DMS 273 (cell line): ENCODE measurements around the gene POC1B.

ENCODE experiments used
- DNase-seq: peaks from one replicate; lab custom pipeline; 2025; ENCODE audit not compliant: unreplicated experiment; lab: John Stamatoyannopoulos, UW

The POC1B gene

GRCh38 chr12:89539426-89540223, 13.8 kb upstream of the POC1B start:
- DNase-seq, result no peak

- no peak for DNase-seq
Observed at GRCh38 chr12:89538897-89539296, 13.1 kb upstream of the POC1B start.

GRCh38 chr12:89537389-89537788, 11.5 kb upstream of the POC1B start:
- no peak for DNase-seq

GRCh38 chr12:89529738-89530137, 3.9 kb upstream of the POC1B start:
- DNase-seq, result peak; percentile 47

- no peak for DNase-seq
Observed at GRCh38 chr12:89528434-89528833, 2.6 kb upstream of the POC1B start.

- DNase-seq, result peak; percentile 53
Observed at GRCh38 chr12:89525305-89525823, 483 bp downstream of the POC1B start.

GRCh38 chr12:89524541-89525304, 1.1 kb downstream of the POC1B start, which contains the start of gene GALNT4:
Gene GALNT4, minus strand, starts transcription at chr12:89524796. Its CDS starts 247 bp downstream, at chr12:89524549.
- peak; percentile 82 for DNase-seq

- DNase-seq, result no peak
Observed at GRCh38 chr12:89523843-89524540, 1.9 kb downstream of the POC1B start.

GRCh38 chr12:89523393-89523792, 2.5 kb downstream of the POC1B start:
- no peak for DNase-seq

GRCh38 chr12:89521364-89522223, 4.3 kb downstream of the POC1B start:
- DNase-seq, result no peak

GRCh38 chr12:89517720-89518119, 8.1 kb downstream of the POC1B start:
- no peak for DNase-seq

GRCh38 chr12:89516633-89517032, 9.2 kb downstream of the POC1B start:
- DNase-seq, result no peak

GRCh38 chr12:89514751-89515150, 11.1 kb downstream of the POC1B start:
- DNase-seq, result no peak

GRCh38 chr12:89513544-89513943, 12.3 kb downstream of the POC1B start:
- DNase-seq, result no peak

- no peak for DNase-seq
Observed at GRCh38 chr12:89507015-89507824, 18.6 kb downstream of the POC1B start.

GRCh38 chr12:89506050-89506449, 19.8 kb downstream of the POC1B start:
- no peak for DNase-seq

GRCh38 chr12:89504560-89505346, 21.1 kb downstream of the POC1B start:
- DNase-seq, result no peak

GRCh38 chr12:89501793-89502192, 24.1 kb downstream of the POC1B start:
- no peak for DNase-seq

- DNase-seq, result no peak
Observed at GRCh38 chr12:89499857-89500256, 26.0 kb downstream of the POC1B start.
